GM12878 (cell line): ENCODE measurements around the gene RAB30. TPM values are rescaled to one million over a fixed set of nuclear protein-coding genes. Genes with fewer than 3 reads are reported as not detected.

Experiments
- ATAC-seq: fragments of 200-7000 bp; cut with Tn5 transposase; 3 replicates; pipeline ENCODE4 v1.9.1; 2020; ENCODE audit warnings: mild to moderate bottlenecking, moderate library complexity
- BruUV-seq: library from RNA; stranded (reverse); fragments of 400-500 nt; replicated peaks from 2 replicates; lab custom pipeline; 2021; lab: Mats Ljungman, UMichigan
- CTCF ChIA-PET: fragments of 300-600 bp; sonication (Branson Sonifier 250); formaldehyde crosslinking; extraction: SDS; loops from one replicate; lab custom pipeline; 2021; ENCODE audit warnings: inconsistent platforms; lab: Yijun Ruan, JAX
- POLR2A ChIA-PET: fragments of 350-600 bp; formaldehyde crosslinking; extraction: SDS; loops from one replicate; lab custom pipeline; 2021; ENCODE audit warnings: inconsistent platforms; lab: Charles Lee
- RAD21 ChIA-PET: fragments of 300-600 bp; sonication (Branson Sonifier 250); formaldehyde crosslinking; loops from one replicate; lab custom pipeline; 2023; ENCODE audit warnings: antibody characterized with exemption; ENCODE audit not compliant: unreplicated experiment; lab: Charles Lee
- SMC1A ChIA-PET: fragments of 300-600 bp; sonication (Branson Sonifier 250); formaldehyde crosslinking; loops from one replicate; lab custom pipeline; 2023; ENCODE audit not compliant: unreplicated experiment, uncharacterized antibody; lab: Charles Lee
- DNase-seq: peaks from one replicate; pipeline ENCODE4 v3.0.0-alpha.2; 2011; ENCODE audit warnings: low read depth, low spot score
- FAIRE-seq: peaks from 3 replicates; lab custom pipeline; 2011; peaks lifted over from hg19 to GRCh38; lab: Jason Lieb, UNC
- H2AFZ ChIP-seq: 2 replicates; pipeline ENCODE4 v1.6.0; 2011; ENCODE audit warnings: low read depth, low read length, control low read depth; ENCODE audit not compliant: control insufficient read depth
- H3K27ac ChIP-seq: 2 replicates; pipeline ENCODE4 v1.5.1; 2011; ENCODE audit warnings: control low read depth; ENCODE audit not compliant: control insufficient read depth, insufficient read depth
- H3K27me3 ChIP-seq, 2 experiments: replicated peaks in 1 of 2; 2 replicates each; pipeline versions ENCODE4 v1.6.0 to v1.6.1; 2011; ENCODE audit warnings: low read length in 1 of 2; ENCODE audit not compliant: control insufficient read depth in 2 of 2, insufficient read depth in 2 of 2
- H3K36me3 ChIP-seq, 2 experiments: 2 replicates each; pipeline ENCODE4 v1.5.1; 2011; ENCODE audit warnings: low read length in 1 of 2; ENCODE audit not compliant: control insufficient read depth in 2 of 2, insufficient read depth in 2 of 2
- H3K4me1 ChIP-seq: 2 replicates; pipeline ENCODE4 v1.6.1; 2011; ENCODE audit warnings: mild to moderate bottlenecking, low read length, moderate library complexity, mixed read lengths; ENCODE audit not compliant: control insufficient read depth, insufficient read depth
- H3K4me2 ChIP-seq: 2 replicates; pipeline ENCODE4 v1.6.0; 2011; ENCODE audit warnings: control low read depth; ENCODE audit not compliant: control insufficient read depth, insufficient read depth
- H3K4me3 ChIP-seq: fragments of 200-600 bp; sonication (generic); 2 replicates; pipeline ENCODE4 v1.5.1; 2016
- H3K79me2 ChIP-seq: 2 replicates; pipeline ENCODE4 v1.6.0; 2011; ENCODE audit warnings: low read length; ENCODE audit not compliant: control insufficient read depth, insufficient read depth
- H3K9ac ChIP-seq: 2 replicates; pipeline ENCODE4 v1.8.0; 2011; ENCODE audit warnings: low read length, control low read depth, mixed read lengths; ENCODE audit not compliant: control insufficient read depth, insufficient read depth
- H3K9me3 ChIP-seq: replicated peaks from 3 replicates; pipeline ENCODE4 v1.5.1; 2011; ENCODE audit warnings: mild to moderate bottlenecking, low read length; ENCODE audit not compliant: control insufficient read depth, insufficient read depth
- H4K20me1 ChIP-seq: 2 replicates; pipeline ENCODE4 v1.6.0; 2011; ENCODE audit not compliant: control insufficient read depth, insufficient read depth
- ETV6 ChIP-seq, 2 experiments: fragments of 450-650 bp in 1 of 2; IDR thresholded peaks in 1 of 2; conservative IDR thresholded peaks in 1 of 2; 2 replicates each; pipeline ENCODE4 v1.6.1; 2014; ENCODE audit warnings: antibody characterized with exemption in 1 of 2, borderline replicate concordance in 1 of 2, low read depth in 1 of 2, mild to moderate bottlenecking in 1 of 2, moderate library complexity in 1 of 2
- IKZF1 ChIP-seq: fragments of 450-650 bp; conservative IDR thresholded peaks from 2 replicates; pipeline ENCODE4 v1.6.1; 2017; ENCODE audit warnings: antibody characterized with exemption, mild to moderate bottlenecking
- NR2C1 ChIP-seq: fragments of 450-650 bp; IDR thresholded peaks from 2 replicates; pipeline ENCODE4 v1.6.1; 2017; ENCODE audit warnings: antibody characterized with exemption, mild to moderate bottlenecking, moderate library complexity
- NRF1 ChIP-seq: conservative IDR thresholded peaks from 2 replicates; pipeline ENCODE4 v1.6.1; 2011; ENCODE audit warnings: mild to moderate bottlenecking, low read depth, low read length, improper control_type of control experiment
- ZNF274 ChIP-seq: IDR thresholded peaks from one replicate; pipeline ENCODE4 v1.8.0; 2011; ENCODE audit not compliant: insufficient read length, insufficient read depth
- WGBS: methylation state at CpG from one replicate; pipeline ENCODE4 v1.1.6; 2016; ENCODE audit warnings: low lambda C conversion rate; ENCODE audit not compliant: insufficient replicate concordance, insufficient coverage; ENCODE audit errors: missing lambda C conversion rate; 5-methylcytosine and 5-hydroxymethylcytosine counted together
- in situ Hi-C: fragments of 300-500 bp; cut with MboI; formaldehyde crosslinking; loops from 9 replicates; pipeline ENCODE4 v1.14.3; 2018; ENCODE audit warnings: mixed read lengths
- intact Hi-C: fragments of 100-400 bp; cut with micrococcal nuclease; formaldehyde crosslinking; loops from one replicate; pipeline ENCODE4 v1.14.2; 2022; ENCODE audit not compliant: unreplicated experiment
- polyA plus RNA-seq, 11 experiments: library from polyadenylated mRNA; depleted of rRNA in 4 of 11; unstranded in 6 of 11; stranded (reverse) in 5 of 11; fragments of >200 nt; fragmentation: Nextera tagmentation in 4 of 11; fragmentation: Illumina TruSeq in 1 of 11; extraction: Ambion mirVana in 4 of 11; extraction: Trizol in 1 of 11; gene quantifications; 1 replicate in 1 of 11; 2 replicates in 10 of 11; pipeline versions ENCODE4 v1.2.1 to v1.2.3, GENCODE V29; 2011 to 2016; ENCODE audit warnings: inconsistent platforms in 2 of 11, missing spikeins in 2 of 11, low read depth in 1 of 11
- total RNA-seq, 4 experiments: library from RNA; depleted of rRNA in 3 of 4; stranded (reverse); fragments of >200 nt in 3 of 4; fragmentation: Illumina TruSeq in 1 of 4; extraction: Trizol in 1 of 4; gene quantifications; 2 replicates each; pipeline versions ENCODE4 v1.2.1 to v1.2.3, GENCODE V29; 2013 to 2021
- TF ChIP-seq, protein P1 (sequence below): fragments of 150-350 bp; IDR thresholded peaks from 2 replicates; pipeline ENCODE4 v1.6.1; 2016; ENCODE audit warnings: low read depth, low read length

Gene RAB30
- total and polyA plus RNA-seq, 10 of the 15 experiments (the other 5 are each of a cell fraction or from before 2014, with no cell fraction given), result 9.8 to 26.7 (median 19.2) TPM

DNA sequence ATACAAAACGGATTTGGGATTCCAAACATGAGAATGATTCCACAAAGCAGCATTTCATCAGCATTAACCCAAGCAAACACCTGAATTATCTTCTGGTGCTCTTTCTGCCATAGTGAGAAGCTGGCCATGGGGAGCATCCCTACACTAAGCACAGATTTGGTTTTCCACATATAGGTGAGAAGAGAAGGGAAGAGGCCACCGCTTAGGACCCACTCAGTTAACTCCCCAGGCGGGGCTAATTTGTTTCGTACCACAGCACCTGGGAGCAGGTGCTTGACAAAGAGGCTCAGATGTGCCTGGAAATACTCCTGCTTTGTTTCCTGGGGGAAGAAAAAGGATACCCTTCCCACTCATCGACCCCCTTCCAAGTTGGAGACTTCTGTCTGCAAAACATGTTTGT, 64.2 kb downstream of the RAB30 start:
- Histone ChIP-seq H3K4me1 (peaks cover 26% of the 10 kb centered on the region), H3K27ac (peak overlapping the region; percentile 62; the same call in 1 of the 2 replicates), H3K9ac (no peak overlapping the region), H3K79me2 (peaks cover 5% of the 10 kb centered on the region; the same call in 1 of the 2 replicates), H3K27me3 (no peaks in the 10 kb centered on the region), H3K9me3 (no peaks in the 10 kb centered on the region), H4K20me1 (no peaks in the 10 kb centered on the region), H2AFZ (no peak overlapping the region; the same call in 1 of the 2 replicates), H3K4me2 (peak overlapping the region; percentile 18), H3K4me3 (peak overlapping the region; percentile 24; the same call in 1 of the 2 replicates), H3K36me3 (no peaks in the 10 kb centered on the region; a peak in 1 of 4 replicates)
- RAD21 ChIA-PET, result interaction anchor here (0.8 to 3.6 kb wide), 29 partner anchors 10 to 242 kb away, joined by 3 to 60 read pairs (median 6); partner anchors contain the start of genes PCF11 and RAB30
- 56% methylated on average over 5 of the region's 5 CpGs for WGBS
- SMC1A ChIA-PET, result interaction anchor here (0.7 to 5.7 kb wide), 43 partner anchors 9 to 243 kb away, joined by 3 to 103 read pairs (median 5); partner anchors contain the start of genes PCF11 and RAB30
- FAIRE-seq (no peak), ATAC-seq (peak; percentile 12), DNase-seq (no peak)
- TF ChIP-seq ETV6 (conservative IDR thresholded peaks at IDR 0.05 in 1 of 2, IDR thresholded peaks at IDR 0.05 in 1 of 2; ENCODE audit: borderline replicate concordance in 1 of 2, low read depth in 1 of 2) (no peak), IKZF1 (no peak), NRF1 (no peak), ZNF274 (no peak), NR2C1 (no peak)
- TF ChIP-seq, protein P1, sequence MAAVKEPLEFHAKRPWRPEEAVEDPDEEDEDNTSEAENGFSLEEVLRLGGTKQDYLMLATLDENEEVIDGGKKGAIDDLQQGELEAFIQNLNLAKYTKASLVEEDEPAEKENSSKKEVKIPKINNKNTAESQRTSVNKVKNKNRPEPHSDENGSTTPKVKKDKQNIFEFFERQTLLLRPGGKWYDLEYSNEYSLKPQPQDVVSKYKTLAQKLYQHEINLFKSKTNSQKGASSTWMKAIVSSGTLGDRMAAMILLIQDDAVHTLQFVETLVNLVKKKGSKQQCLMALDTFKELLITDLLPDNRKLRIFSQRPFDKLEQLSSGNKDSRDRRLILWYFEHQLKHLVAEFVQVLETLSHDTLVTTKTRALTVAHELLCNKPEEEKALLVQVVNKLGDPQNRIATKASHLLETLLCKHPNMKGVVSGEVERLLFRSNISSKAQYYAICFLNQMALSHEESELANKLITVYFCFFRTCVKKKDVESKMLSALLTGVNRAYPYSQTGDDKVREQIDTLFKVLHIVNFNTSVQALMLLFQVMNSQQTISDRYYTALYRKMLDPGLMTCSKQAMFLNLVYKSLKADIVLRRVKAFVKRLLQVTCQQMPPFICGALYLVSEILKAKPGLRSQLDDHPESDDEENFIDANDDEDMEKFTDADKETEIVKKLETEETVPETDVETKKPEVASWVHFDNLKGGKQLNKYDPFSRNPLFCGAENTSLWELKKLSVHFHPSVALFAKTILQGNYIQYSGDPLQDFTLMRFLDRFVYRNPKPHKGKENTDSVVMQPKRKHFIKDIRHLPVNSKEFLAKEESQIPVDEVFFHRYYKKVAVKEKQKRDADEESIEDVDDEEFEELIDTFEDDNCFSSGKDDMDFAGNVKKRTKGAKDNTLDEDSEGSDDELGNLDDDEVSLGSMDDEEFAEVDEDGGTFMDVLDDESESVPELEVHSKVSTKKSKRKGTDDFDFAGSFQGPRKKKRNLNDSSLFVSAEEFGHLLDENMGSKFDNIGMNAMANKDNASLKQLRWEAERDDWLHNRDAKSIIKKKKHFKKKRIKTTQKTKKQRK, result no peak
- in situ Hi-C loops, result no loop called here
- POLR2A ChIA-PET, result interaction anchor here (0.5 to 6.5 kb wide), 15 partner anchors 10 to 149 kb away, joined by 3 to 58 read pairs (median 7); partner anchors contain the start of genes PCF11 and RAB30
- intact Hi-C loops, result loop anchor here (2.0 to 5.0 kb wide), 3 partner anchors 55 to 80 kb away; partner anchors contain the start of gene RAB30
- no TSS peak for BruUV-seq
- CTCF ChIA-PET, result interaction anchor here (0.8 to 5.2 kb wide), 21 partner anchors 8 to 244 kb away, joined by 3 to 35 read pairs (median 4); partner anchors contain the start of genes DDIAS, PCF11 and RAB30
